ENCODE results near the gene RCCD1. TPM values are rescaled to one million over a fixed set of nuclear protein-coding genes. Genes with fewer than 3 reads are reported as not detected.

RCCD1 gene
- total RNA-seq, 1 experiment from 2014 or later, result 51.5 TPM

- POLR2A ChIA-PET (ENCODE audit: unreplicated experiment), result no interaction called here
- no peaks in the 10 kb centered on the region for H3K36me3 ChIP-seq (ENCODE audit: low read depth)
- no TSS peak for BruUV-seq (replicated peaks)
- no peak overlapping the region for H3K4me3 ChIP-seq
- no peaks in the 10 kb centered on the region for H3F3A ChIP-seq (ENCODE audit: insufficient read depth, low read depth)
- H4K20me1 ChIP-seq (ENCODE audit: insufficient read depth), result no peaks in the 10 kb centered on the region
- no peaks in the 10 kb centered on the region for H3K4me1 ChIP-seq (replicated peaks; ENCODE audit: insufficient read depth)
- H3K9me2 ChIP-seq (ENCODE audit: insufficient read depth), result no peaks in the 10 kb centered on the region
- no peak for TF ChIP-seq CTCF (conservative IDR thresholded peaks at IDR 0.05)
- no peak for TF ChIP-seq EZH2 (IDR thresholded peaks at IDR 0.05; ENCODE audit: low read depth)
- H3K4me2 ChIP-seq, result no peak overlapping the region
- H3K79me2 ChIP-seq (ENCODE audit: low read depth), result no peaks in the 10 kb centered on the region
- no peak overlapping the region for H3K27ac ChIP-seq
- H3K27me3 ChIP-seq (ENCODE audit: insufficient read depth, low read depth), result no peaks in the 10 kb centered on the region
- CTCF ChIA-PET, result interaction anchor here (0.6 kb wide), 1 partner anchor 447 kb away, joined by 3 read pairs; no protein-coding TSS in a partner anchor
- DNase-seq, result no peak
- intact Hi-C loops (cut with micrococcal nuclease; ENCODE audit: unreplicated experiment), result no loop called here
- H3K9me3 ChIP-seq (ENCODE audit: insufficient read depth, low read depth), result no peaks in the 10 kb centered on the region
- H2AFZ ChIP-seq, result no peak overlapping the region
Measured at GRCh38 chr15:90914305-90915080, 40.2 kb upstream of the RCCD1 start.

GRCh38 chr15:90915216-90915807 is 39.4 kb upstream of the RCCD1 start:
- CTCF ChIA-PET, result no interaction called here
- no TSS peak for BruUV-seq (replicated peaks)
- Histone ChIP-seq H3K4me3 (no peak overlapping the region), H3K9me3 (ENCODE audit: insufficient read depth, low read depth) (no peaks in the 10 kb centered on the region), H2AFZ (no peak overlapping the region), H3K79me2 (ENCODE audit: low read depth) (no peaks in the 10 kb centered on the region), H3K4me2 (no peak overlapping the region), H3K27ac (no peak overlapping the region), H3F3A (ENCODE audit: insufficient read depth, low read depth) (no peaks in the 10 kb centered on the region), H3K27me3 (ENCODE audit: insufficient read depth, low read depth) (no peaks in the 10 kb centered on the region), H4K20me1 (ENCODE audit: insufficient read depth) (no peaks in the 10 kb centered on the region), H3K4me1 (replicated peaks; ENCODE audit: insufficient read depth) (no peaks in the 10 kb centered on the region), H3K9me2 (ENCODE audit: insufficient read depth) (no peaks in the 10 kb centered on the region), H3K36me3 (ENCODE audit: low read depth) (no peaks in the 10 kb centered on the region)
- DNase-seq, result no peak
- POLR2A ChIA-PET (ENCODE audit: unreplicated experiment), result interaction anchor here (0.6 kb wide), 1 partner anchor 162 kb away, joined by 7 read pairs; no protein-coding TSS in a partner anchor
- intact Hi-C loops (cut with micrococcal nuclease; ENCODE audit: unreplicated experiment), result no loop called here
- TF ChIP-seq EZH2 (IDR thresholded peaks at IDR 0.05; ENCODE audit: low read depth) (no peak), CTCF (conservative IDR thresholded peaks at IDR 0.05) (no peak)

GRCh38 chr15:90915808-90916440 is 38.8 kb upstream of the RCCD1 start:
- no TSS peak for BruUV-seq (replicated peaks)
- Histone ChIP-seq H2AFZ (no peak overlapping the region), H3K9me3 (ENCODE audit: insufficient read depth, low read depth) (no peaks in the 10 kb centered on the region), H3K4me2 (no peak overlapping the region), H3K4me1 (replicated peaks; ENCODE audit: insufficient read depth) (no peaks in the 10 kb centered on the region), H3K79me2 (ENCODE audit: low read depth) (no peaks in the 10 kb centered on the region), H3K27ac (no peak overlapping the region), H3K27me3 (ENCODE audit: insufficient read depth, low read depth) (no peaks in the 10 kb centered on the region), H4K20me1 (ENCODE audit: insufficient read depth) (no peaks in the 10 kb centered on the region), H3K4me3 (no peak overlapping the region), H3F3A (ENCODE audit: insufficient read depth, low read depth) (no peaks in the 10 kb centered on the region), H3K9me2 (ENCODE audit: insufficient read depth) (no peaks in the 10 kb centered on the region), H3K36me3 (ENCODE audit: low read depth) (no peaks in the 10 kb centered on the region)
- POLR2A ChIA-PET (ENCODE audit: unreplicated experiment), result interaction anchor here (0.6 kb wide), 1 partner anchor 162 kb away, joined by 7 read pairs; no protein-coding TSS in a partner anchor
- intact Hi-C loops (cut with micrococcal nuclease; ENCODE audit: unreplicated experiment), result no loop called here
- TF ChIP-seq EZH2 (IDR thresholded peaks at IDR 0.05; ENCODE audit: low read depth) (no peak), CTCF (conservative IDR thresholded peaks at IDR 0.05) (no peak)
- no peak for DNase-seq
- CTCF ChIA-PET, result no interaction called here

Data from PC-9 (cell line).